Immature natural killer cell (primary cell): ENCODE results near the gene MOCS3. TPM values are rescaled to one million over a fixed set of nuclear protein-coding genes. Genes with fewer than 3 reads are reported as not detected.
"Not testable (repeated sequence)": the region's sequence is repeated elsewhere in the genome, so short reads cannot be mapped to it uniquely, and the experiment has no call there.

Experiments used
- DNase-seq, 3 donors: peaks; one replicate each; pipeline ENCODE4 v3.0.0; 2022; ENCODE audit warnings: mixed read lengths in 1 of 3
- H3K27ac Mint-ChIP-seq, 6 donors: one replicate each; pipeline ENCODE4 v1.8.0; 2020; ENCODE audit warnings: mixed read lengths in 6 of 6, mild to moderate bottlenecking in 5 of 6, inconsistent platforms in 4 of 6, moderate library complexity in 3 of 6
- H3K27me3 Mint-ChIP-seq, 3 donors: one replicate each; pipeline ENCODE4 v1.8.0; 2020 to 2021; ENCODE audit warnings: low read depth in 3 of 3, mild to moderate bottlenecking in 3 of 3, mixed read lengths in 3 of 3, moderate library complexity in 3 of 3, inconsistent platforms in 1 of 3
- H3K36me3 Mint-ChIP-seq, 3 donors: one replicate each; pipeline ENCODE4 v1.8.0; 2020; ENCODE audit warnings: mixed read lengths in 3 of 3, inconsistent platforms in 2 of 3, mild to moderate bottlenecking in 2 of 3
- H3K4me1 Mint-ChIP-seq, 2 donors: one replicate each; pipeline ENCODE4 v1.8.0; 2020; ENCODE audit warnings: inconsistent platforms in 2 of 2, mild to moderate bottlenecking in 2 of 2, mixed read lengths in 2 of 2, moderate library complexity in 1 of 2
- H3K4me3 Mint-ChIP-seq, 5 donors: one replicate each; pipeline ENCODE4 v1.8.0; 2020; ENCODE audit warnings: mild to moderate bottlenecking in 5 of 5, mixed read lengths in 5 of 5, inconsistent platforms in 3 of 5, moderate library complexity in 3 of 5
- H3K9me3 Mint-ChIP-seq, 6 donors: one replicate each; pipeline ENCODE4 v1.8.0; 2020; ENCODE audit warnings: mild to moderate bottlenecking in 6 of 6, mixed read lengths in 6 of 6, inconsistent platforms in 4 of 6, moderate library complexity in 3 of 6
- polyA plus RNA-seq, 3 donors: library from polyadenylated mRNA; unstranded; fragments of 300-500 nt; fragmentation: Illumina TruSeq; gene quantifications; one replicate each; pipeline ENCODE4 v1.2.3, GENCODE V29; 2021

The MOCS3 gene
- polyA plus RNA-seq, 3 donors from 2014 or later = 2.9 to 3.7 (median 3.1) TPM

DNA sequence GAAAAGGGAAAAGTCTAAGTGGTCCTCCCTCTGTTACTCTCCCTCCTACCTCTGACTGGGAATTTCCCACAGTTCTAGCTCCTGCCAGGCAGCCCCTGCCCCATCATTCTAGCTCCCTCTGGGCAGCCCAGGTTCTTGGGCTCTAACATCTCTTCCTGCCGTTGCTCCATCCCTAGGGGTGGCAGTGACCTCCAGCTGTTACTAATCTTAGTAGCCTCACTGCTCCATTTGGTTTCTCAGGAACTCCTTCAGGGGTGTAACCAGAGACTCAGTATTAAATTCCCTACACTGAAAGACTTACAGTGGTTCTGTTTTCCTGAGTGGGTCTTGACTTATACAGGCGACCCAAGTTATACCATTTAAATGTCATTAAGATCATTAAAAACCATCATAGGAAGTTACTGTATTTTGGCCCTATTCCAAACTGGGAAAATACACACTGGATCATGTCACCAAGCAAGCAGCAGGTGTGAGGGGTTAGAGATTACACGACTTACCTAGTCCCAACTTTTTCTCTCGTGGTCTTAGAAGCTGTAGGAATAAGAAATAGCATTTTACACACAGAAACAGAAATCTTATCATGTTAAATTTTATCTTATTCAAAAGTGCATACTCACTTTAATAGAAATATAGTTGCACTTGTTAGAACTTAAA lies 10.4 kb upstream of the MOCS3 start:
- DNase-seq = no peak
- Mint-ChIP-seq H3K4me1 (peaks cover 1 to 11% of the 10 kb centered on the region in 2 donors), H3K27me3 (peaks cover 0 to 5% (median 2%) of the 10 kb centered on the region in 3 donors), H3K4me3 (no peak overlapping the region), H3K27ac (no peak overlapping the region), H3K9me3 (no peaks in the 10 kb centered on the region), H3K36me3 (peaks cover 10 to 43% (median 20%) of the 10 kb centered on the region in 3 donors)

DNA sequence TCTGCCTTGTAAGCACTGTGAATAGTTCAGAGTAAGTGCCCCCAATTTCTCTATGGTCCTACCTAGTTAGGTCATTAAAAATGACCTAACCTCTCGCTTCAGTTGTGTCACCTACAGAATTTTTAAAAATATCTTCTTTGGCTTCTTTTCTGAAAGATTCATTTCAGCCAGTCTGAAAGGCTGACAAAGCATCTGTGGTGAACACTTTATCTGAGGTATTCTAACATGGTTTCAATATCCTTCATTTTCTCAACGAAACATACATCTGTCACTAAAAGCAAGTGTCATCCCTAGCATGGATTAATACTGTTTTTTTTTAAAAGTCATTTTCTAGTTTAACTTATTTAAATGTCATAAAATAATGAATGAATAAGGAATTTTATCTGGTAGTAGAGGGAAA lies 5.4 kb upstream of the MOCS3 start:
- DNase-seq = no peak
- peaks cover 26 to 56% of the 10 kb centered on the region in 2 donors for H3K4me1 Mint-ChIP-seq
- H3K27me3 Mint-ChIP-seq = peaks cover under 1 to 5% (median 4%) of the 10 kb centered on the region in 3 donors
- no peak overlapping the region for H3K27ac Mint-ChIP-seq
- H3K9me3 Mint-ChIP-seq = no peaks in the 10 kb centered on the region
- H3K36me3 Mint-ChIP-seq = peaks cover 4 to 28% (median 11%) of the 10 kb centered on the region in 3 donors
- no peak overlapping the region for H3K4me3 Mint-ChIP-seq

DNA sequence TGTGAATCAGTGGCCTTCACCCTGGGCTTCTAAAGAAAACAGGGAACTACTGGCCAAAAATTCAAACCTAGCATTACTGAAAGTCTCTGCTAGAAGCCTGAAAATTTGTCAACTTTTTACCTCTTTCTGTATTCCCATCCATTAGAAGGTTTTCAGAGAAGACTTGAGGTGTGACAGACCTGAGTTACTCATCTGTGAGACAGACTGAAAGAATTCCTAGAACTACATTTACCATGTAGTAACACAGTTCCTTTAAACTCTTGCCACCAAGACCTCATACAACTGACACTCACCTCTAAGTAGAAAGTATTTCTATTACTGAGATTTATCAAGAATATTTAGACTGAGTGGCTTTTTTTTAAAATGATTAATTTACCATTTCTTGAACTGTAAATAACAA lies 4.8 kb upstream of the MOCS3 start:
- Mint-ChIP-seq H3K4me3 (no peak overlapping the region), H3K36me3 (peaks cover 4 to 24% (median 11%) of the 10 kb centered on the region in 3 donors), H3K9me3 (no peaks in the 10 kb centered on the region), H3K4me1 (peaks cover 32 to 62% of the 10 kb centered on the region in 2 donors), H3K27me3 (peaks cover 6 to 9% (median 9%) of the 10 kb centered on the region in 3 donors), H3K27ac (no peak overlapping the region)
- DNase-seq = no peak

DNA sequence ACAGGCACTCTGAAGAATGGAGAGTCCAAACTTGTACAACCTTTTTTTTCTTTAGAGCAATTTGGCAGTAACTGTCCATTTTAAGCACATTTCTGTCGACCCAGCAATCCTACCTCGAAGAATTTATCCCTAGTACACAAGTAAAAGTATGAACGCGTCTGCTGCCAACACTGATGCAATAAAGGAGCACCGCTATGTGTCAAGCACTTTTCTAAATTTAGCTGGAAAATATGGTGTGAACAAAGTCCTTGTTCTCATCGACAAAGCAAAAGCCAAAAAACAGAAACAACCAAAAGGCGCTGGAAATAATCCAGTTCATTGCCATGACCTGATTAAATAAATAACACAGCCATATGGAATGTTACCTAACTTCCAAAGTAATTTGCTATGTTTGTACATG lies 1.3 kb upstream of the MOCS3 start:
- no peak for DNase-seq
- Mint-ChIP-seq H3K4me3 (peak overlapping the region; percentile 94 to 98 (median 98)), H3K27me3 (peaks cover 6 to 9% (median 9%) of the 10 kb centered on the region in 3 donors), H3K4me1 (peaks cover 50 to 86% of the 10 kb centered on the region in 2 donors), H3K36me3 (peaks cover 0 to 11% (median 4%) of the 10 kb centered on the region in 3 donors), H3K9me3 (no peaks in the 10 kb centered on the region), H3K27ac (peak overlapping the region; percentile 97 to 100 (median 99))

DNA sequence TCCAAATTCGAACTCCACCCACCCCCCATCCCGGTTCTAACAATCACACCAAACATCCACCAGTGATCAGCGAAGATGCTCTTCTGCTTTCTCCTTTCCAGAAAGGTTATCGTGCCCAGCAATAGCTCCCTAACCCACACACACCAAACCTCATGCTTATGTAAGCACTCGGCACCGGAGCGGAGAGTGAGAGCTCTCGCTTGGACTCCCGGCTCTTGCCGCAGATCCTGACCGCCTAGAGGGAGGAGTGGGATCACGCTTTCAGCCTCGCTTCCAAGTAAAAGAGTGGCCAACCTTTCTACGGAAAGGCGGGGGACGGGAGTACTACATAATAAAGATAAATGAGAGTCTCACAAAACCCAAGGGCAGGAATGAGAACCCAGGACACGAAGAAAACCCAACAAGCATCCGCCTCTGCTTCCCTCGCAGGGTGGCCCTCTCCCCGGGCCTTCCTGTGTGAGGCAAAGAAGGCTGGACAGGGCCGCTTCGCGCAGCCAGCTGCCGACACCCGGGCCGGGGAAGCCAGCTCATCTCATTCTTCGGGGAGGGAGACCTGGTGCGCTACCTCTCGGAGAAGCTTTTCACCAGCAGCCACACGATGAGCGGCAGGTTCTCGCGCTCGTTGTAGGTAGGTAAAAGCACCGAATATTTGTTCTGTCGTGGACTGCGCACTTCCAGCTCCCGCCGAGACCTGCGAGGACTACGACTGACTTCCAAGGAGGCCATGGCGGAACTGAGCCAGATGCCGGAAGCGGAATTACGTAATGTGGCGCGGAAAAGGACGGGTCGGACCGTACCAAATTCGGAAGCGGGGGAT lies 612 bp upstream of the MOCS3 start, which contains the start of gene DPM1:
Gene DPM1, minus strand, starts transcription at position 735 of the 817 bp plus-strand sequence. Its CDS starts 9 bp downstream, at position 726.
- peaks cover 6 to 9% (median 9%) of the 10 kb centered on the region in 3 donors for H3K27me3 Mint-ChIP-seq
- H3K27ac Mint-ChIP-seq = peak within 1 kb of the TSS; percentile 97 to 100 (median 99)
- peaks cover 50 to 83% of the 10 kb centered on the region in 2 donors for H3K4me1 Mint-ChIP-seq
- H3K9me3 Mint-ChIP-seq = no peaks in the 10 kb centered on the region
- no peak for DNase-seq
- peak within 1 kb of the TSS; percentile 94 to 98 (median 98) for H3K4me3 Mint-ChIP-seq
- peaks cover 0 to 11% (median 4%) of the 10 kb centered on the region in 3 donors for H3K36me3 Mint-ChIP-seq

DNA sequence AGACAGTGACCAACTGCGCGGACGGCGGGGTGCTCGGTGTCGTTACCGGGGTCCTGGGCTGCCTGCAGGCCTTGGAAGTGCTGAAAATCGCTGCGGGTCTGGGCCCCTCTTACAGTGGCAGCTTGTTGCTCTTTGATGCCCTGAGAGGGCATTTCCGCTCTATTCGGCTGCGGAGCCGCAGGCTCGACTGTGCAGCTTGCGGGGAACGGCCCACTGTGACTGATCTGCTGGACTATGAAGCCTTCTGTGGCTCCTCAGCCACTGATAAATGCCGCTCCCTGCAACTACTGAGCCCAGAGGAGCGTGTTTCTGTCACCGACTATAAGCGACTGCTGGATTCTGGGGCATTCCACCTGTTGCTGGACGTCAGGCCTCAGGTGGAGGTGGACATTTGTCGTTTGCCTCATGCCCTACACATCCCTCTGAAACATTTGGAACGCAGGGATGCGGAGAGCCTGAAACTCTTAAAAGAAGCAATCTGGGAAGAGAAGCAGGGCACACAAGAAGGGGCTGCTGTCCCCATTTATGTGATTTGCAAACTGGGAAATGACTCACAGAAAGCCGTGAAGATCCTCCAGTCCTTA lies 1.0 kb downstream of the MOCS3 start:
- Mint-ChIP-seq H3K36me3 (peaks cover 0 to 11% (median 4%) of the 10 kb centered on the region in 3 donors), H3K9me3 (no peaks in the 10 kb centered on the region), H3K4me1 (peaks cover 50 to 71% of the 10 kb centered on the region in 2 donors), H3K27ac (peak overlapping the region; percentile 87 to 100 (median 98)), H3K4me3 (peak overlapping the region; percentile 94 to 98 (median 98)), H3K27me3 (peaks cover 6 to 9% (median 9%) of the 10 kb centered on the region in 3 donors)
- DNase-seq = no peak

DNA sequence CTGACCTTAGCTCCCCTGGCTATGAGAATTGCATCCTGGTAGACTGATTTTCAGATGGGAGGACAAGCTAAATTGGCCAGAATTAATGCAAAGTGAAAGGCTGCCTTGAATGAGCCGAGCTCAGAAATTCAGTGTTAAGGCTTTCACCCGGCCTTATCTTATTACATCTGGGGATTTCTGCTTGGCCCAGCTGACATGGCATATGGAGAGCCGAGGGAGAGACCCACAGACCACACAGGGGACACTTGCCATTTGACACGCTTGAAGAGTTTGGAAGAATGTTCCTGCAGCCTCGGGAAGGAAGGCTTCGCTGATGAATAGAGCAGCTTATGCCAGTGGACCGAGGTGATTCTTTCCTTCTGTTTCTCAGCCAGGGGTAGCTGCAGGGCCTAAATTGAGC lies 9.0 kb downstream of the MOCS3 start:
- Mint-ChIP-seq H3K4me3 (no peak overlapping the region), H3K36me3 (no peaks in the 10 kb centered on the region), H3K4me1 (no peaks in the 10 kb centered on the region), H3K27ac (no peak overlapping the region), H3K27me3 (peaks cover 0 to 3% (median 0%) of the 10 kb centered on the region in 3 donors), H3K9me3 (no peaks in the 10 kb centered on the region)
- DNase-seq = no peak

DNA sequence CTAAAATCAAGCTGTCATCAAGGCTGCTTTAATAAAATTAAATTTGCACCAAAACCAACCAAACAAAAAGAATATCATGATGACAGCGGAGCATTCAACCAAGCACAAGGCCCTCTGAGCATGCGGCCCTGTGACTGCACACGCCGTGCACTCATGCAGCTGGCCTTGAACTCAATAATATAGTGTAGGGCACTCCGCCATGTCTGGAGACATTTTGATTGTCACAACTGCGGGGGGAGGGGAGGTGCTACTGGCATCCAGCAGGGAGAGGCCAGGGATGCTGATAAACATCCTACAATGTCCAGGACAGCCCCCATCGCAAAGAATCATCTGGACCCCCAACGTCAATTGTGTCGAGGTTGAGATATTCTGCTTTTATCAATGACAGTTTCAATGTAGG lies 9.7 kb downstream of the MOCS3 start:
- Mint-ChIP-seq H3K36me3 (no peaks in the 10 kb centered on the region), H3K9me3 (no peaks in the 10 kb centered on the region), H3K27me3 (peaks cover 0 to 5% (median 0%) of the 10 kb centered on the region in 3 donors), H3K4me1 (no peaks in the 10 kb centered on the region), H3K27ac (no peak overlapping the region), H3K4me3 (no peak overlapping the region)
- no peak for DNase-seq

DNA sequence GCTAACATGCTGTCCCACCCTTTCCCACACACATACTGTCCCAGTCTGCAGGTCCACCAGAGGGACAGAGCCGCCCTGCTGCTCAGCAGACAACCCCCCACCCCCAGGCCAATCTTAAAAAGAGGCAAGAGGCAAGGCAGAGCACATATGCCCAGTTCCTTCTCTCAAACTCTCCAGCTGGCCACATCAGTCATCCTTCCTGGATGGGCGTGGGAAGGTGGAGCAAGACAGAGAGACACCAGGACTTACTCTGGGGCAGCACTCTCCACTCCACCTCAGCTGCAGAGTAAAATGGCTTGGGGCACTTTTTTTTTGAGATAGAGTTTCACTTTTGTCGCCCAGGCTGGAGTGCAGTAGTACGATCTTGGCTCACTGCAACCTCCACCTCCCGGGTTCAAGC lies 10.8 kb downstream of the MOCS3 start:
- Mint-ChIP-seq H3K36me3 (no peaks in the 10 kb centered on the region), H3K27me3 (peaks cover 0 to 5% (median 0%) of the 10 kb centered on the region in 3 donors), H3K9me3 (no peaks in the 10 kb centered on the region), H3K4me1 (no peaks in the 10 kb centered on the region), H3K27ac (no peak overlapping the region), H3K4me3 (no peak overlapping the region)
- no peak for DNase-seq

DNA sequence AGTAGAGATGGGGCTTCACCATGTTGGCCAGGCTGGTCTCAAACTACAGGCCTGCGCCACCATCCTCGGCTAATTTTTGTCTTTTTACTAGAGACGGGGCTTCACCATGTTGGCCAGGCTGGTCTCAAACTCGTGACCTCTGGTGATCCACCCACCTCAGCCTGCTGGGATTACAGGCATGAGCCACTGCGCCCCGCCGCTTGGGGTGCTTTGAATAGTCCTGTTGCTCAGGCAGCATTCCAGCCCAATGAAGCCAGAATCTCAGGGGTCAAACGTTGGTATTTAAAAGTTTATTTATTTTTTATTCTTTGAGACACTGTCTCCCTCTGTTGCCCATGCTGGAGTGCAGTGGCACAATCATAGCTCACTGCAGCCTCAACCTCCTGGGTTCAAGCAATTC lies 11.3 kb downstream of the MOCS3 start:
- Mint-ChIP-seq H3K9me3 (no peaks in the 10 kb centered on the region), H3K27me3 (peaks cover 0 to 5% (median 0%) of the 10 kb centered on the region in 3 donors), H3K4me3 (no peak overlapping the region), H3K4me1 (no peaks in the 10 kb centered on the region), H3K36me3 (no peaks in the 10 kb centered on the region), H3K27ac (no peak overlapping the region)
- no peak for DNase-seq

DNA sequence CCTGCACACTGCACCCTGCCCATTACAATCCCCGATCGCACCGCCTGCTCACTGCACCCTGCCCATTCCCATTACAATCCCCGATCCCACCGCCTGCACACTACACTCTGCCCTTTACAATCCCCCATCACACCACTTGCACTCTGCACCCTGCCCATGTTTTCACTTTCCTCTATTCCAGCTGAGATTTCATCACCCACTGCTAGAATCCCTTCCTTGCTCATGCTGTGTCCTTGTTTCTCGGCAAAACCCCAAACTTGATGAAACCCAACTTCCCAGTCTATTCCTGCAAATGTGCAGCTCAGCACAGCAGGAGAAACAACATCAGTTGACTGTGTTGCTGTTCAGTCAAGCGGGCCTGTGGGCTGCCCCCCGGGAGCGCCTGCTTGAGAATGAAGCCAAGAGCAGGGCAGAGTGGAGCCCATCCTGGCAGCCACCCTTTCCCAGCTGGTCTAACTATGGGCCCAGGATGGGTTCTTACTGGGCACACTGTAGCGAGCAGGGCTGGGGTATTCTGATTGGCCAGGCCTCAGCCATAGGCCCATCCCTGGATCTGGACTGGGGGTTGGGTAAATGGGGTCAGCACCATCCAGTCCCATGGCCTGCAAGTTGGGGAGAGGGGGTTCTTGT lies 17.2 kb downstream of the MOCS3 start:
- H3K4me1 Mint-ChIP-seq = no peaks in the 10 kb centered on the region
- peaks cover 3 to 8% (median 4%) of the 10 kb centered on the region in 3 donors for H3K27me3 Mint-ChIP-seq
- no peak overlapping the region for H3K27ac Mint-ChIP-seq
- H3K4me3 Mint-ChIP-seq = no peak overlapping the region
- H3K36me3 Mint-ChIP-seq = no peaks in the 10 kb centered on the region
- H3K9me3 Mint-ChIP-seq = no peaks in the 10 kb centered on the region
- no peak for DNase-seq

DNA sequence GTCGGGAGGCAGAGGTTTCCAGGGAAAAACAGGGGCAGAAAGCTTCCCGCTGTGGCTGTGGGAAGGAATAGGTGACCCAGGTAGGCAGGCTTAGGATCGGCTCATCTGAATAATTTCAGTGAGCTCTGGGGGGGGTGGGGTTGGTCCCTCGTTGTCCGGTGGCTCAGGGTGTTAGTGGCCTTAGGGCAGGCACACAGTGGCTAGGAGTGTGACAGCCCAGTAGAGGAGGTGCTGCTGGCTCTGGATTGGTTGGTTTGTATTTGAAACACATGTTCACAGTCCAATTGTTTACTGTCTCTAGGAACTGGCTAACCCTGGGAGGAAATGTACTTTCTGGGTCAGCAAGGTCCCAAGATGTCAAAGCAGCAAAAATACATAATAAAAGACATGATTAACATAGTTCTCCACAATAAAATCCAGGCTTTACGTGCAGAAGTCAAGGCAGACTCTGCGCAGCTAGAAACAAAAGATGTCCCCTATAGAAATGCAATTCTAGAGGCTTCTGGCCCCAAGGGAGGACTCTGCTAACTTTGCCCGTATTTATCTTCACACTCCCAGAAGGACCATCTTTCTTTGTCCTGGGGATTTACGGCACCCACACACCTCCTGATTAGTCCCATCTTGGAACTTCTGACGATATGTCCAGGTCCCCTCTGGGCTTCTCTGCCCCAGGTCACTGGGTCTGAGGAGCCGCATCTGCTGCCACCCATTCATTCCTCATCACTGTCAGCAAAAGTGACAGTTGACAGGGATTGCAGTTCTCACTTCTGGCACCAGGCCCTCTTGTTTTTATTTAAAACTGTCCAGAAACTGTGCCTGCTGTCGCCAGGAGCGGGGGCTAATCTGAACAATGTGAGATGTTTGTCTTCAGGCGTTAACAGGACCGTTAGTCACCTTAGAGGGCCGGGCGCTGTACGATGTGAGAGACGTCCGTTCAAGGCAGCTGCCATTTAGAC lies 18.7 kb downstream of the MOCS3 start:
- DNase-seq = no peak
- no peak overlapping the region for H3K27ac Mint-ChIP-seq
- H3K36me3 Mint-ChIP-seq = no peaks in the 10 kb centered on the region
- H3K27me3 Mint-ChIP-seq = peaks cover 3 to 8% (median 7%) of the 10 kb centered on the region in 3 donors
- peaks cover 0 to 2% of the 10 kb centered on the region in 2 donors for H3K4me1 Mint-ChIP-seq
- H3K9me3 Mint-ChIP-seq = no peaks in the 10 kb centered on the region
- H3K4me3 Mint-ChIP-seq = no peak overlapping the region

DNA sequence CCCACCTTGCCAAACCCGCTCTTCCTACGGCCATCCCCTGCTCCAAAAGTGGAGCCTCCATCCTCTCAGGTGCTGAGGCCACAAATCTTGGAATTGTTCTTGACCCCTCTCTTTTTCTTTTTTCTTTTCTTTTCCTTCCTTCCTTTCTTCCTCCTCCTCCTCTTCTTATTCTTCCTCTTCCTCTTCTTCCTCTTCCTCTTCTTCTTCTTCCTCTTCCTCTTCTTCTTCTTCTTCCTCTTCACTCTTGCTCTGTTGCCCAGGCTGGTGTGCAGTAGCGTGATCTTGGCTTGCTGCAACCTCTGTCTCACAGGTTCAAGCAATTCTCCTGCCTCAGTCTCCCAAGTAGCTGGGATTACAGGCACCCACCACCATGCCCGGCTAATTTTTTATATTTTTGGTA lies 19.9 kb downstream of the MOCS3 start:
- not testable (repeated sequence) for H3K27ac Mint-ChIP-seq, H3K4me3 Mint-ChIP-seq, H3K27me3 Mint-ChIP-seq, H3K36me3 Mint-ChIP-seq, DNase-seq, H3K4me1 Mint-ChIP-seq, H3K9me3 Mint-ChIP-seq
